GM15510 (cell line): ENCODE data around the gene MFSD2A.

ENCODE experiments used
- POLR2A ChIP-seq: IDR thresholded peaks from 3 replicates; pipeline ENCODE4 v1.6.1; 2011; ENCODE audit warnings: borderline replicate concordance; ENCODE audit not compliant: insufficient read length; ENCODE audit errors: extremely low read depth

Gene MFSD2A

GRCh38 chr1:39977202-39977601, 22.3 kb downstream of the MFSD2A start:
- TF ChIP-seq POLR2A = no peak

- no peak for TF ChIP-seq POLR2A
These were observed 24.7 kb downstream of the MFSD2A start for GRCh38 chr1:39979654-39980053.

- no peak for TF ChIP-seq POLR2A
These were observed 25.8 kb downstream of the MFSD2A start for GRCh38 chr1:39980555-39981313.

- TF ChIP-seq POLR2A = no peak
These were observed 26.4 kb downstream of the MFSD2A start for GRCh38 chr1:39981385-39981784.

GRCh38 chr1:39981945-39982344, 27.0 kb downstream of the MFSD2A start:
- no peak for TF ChIP-seq POLR2A

GRCh38 chr1:39984951-39985350, 30.0 kb downstream of the MFSD2A start:
- no peak for TF ChIP-seq POLR2A

GRCh38 chr1:39987869-39988268, 32.9 kb downstream of the MFSD2A start:
- no peak for TF ChIP-seq POLR2A

GRCh38 chr1:39988618-39989343, 33.8 kb downstream of the MFSD2A start:
- TF ChIP-seq POLR2A = no peak

- no peak for TF ChIP-seq POLR2A
These were observed 35.5 kb downstream of the MFSD2A start for GRCh38 chr1:39990428-39990827.

- no peak for TF ChIP-seq POLR2A
These were observed 37.3 kb downstream of the MFSD2A start for GRCh38 chr1:39992234-39992633.

- no peak for TF ChIP-seq POLR2A
These were observed 37.9 kb downstream of the MFSD2A start for GRCh38 chr1:39992888-39993287.

- no peak for TF ChIP-seq POLR2A
These were observed 41.0 kb downstream of the MFSD2A start for GRCh38 chr1:39995973-39996393.

- no peak for TF ChIP-seq POLR2A
These were observed 41.6 kb downstream of the MFSD2A start for GRCh38 chr1:39996396-39997004.

- no peak for TF ChIP-seq POLR2A
These were observed 46.5 kb downstream of the MFSD2A start for GRCh38 chr1:40001456-40001855.
